NCI-H748 (cell line): ENCODE results near the gene TTLL5.
A peak's percentile ranks its signal among the peaks of the same experiment; 100 is the strongest.
"Not testable (repeated sequence)": the region's sequence is repeated elsewhere in the genome, so short reads cannot be mapped to it uniquely, and the experiment has no call there.

Experiments used
- DNase-seq: peaks from one replicate; lab custom pipeline; 2025; ENCODE audit not compliant: unreplicated experiment; lab: John Stamatoyannopoulos, UW

Gene TTLL5

DNA sequence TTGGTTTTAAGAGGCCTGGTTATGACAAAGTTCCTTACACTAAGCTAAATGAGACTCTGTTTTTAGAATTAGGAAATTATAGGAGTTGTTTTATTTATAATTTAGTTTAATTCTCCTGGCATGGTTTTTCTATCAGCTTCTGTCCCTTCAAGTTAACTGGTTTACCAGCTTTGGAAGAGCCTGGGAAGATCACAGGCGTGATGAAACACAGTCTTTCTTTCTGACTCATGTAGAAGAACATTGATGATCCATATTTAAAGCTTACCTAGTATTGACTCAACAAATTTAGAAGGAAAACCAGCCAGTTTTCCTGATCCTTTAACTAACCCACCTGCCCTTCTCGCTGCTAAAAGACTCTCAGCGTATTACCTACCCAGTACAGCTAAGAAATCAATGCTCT is 165.6 kb downstream of the TTLL5 start:
- no peak for DNase-seq

DNA sequence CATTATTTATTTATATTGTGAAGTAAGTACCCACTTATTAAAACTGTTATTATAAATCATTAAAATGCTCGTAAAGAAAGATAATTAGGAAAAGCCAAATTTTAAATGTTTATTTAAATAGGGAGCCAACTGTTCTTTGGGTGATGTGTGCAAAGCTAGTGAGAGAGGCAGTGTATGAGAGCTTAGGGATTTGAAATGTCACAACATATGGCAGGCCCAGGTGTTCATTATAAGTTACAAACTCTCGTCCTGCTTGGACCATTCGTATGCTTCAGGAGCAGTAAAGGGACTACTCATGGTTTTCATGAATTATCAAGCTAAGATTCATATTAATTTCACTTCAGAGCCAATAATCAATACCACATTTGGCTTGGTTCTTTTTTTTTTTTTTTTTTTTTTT is 166.3 kb downstream of the TTLL5 start:
- no peak for DNase-seq

DNA sequence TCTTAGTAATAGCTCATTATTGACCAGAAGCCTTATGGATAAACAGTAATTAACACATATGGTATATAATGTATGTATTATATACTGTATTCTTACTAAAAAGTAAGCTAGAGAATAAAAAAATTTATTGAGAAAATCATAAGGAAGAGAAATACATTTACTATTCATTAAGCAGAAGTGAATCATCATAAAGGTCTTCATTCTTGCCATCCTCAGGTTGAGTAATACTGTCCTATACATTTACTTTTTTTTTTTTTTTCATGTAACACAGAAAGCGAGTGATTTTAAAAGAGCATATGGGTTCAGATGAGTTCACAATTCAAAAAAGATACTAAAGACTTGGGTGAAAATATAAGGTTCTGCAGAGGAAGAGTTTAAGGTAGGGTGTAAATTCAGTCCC is 168.3 kb downstream of the TTLL5 start:
- no peak for DNase-seq

DNA sequence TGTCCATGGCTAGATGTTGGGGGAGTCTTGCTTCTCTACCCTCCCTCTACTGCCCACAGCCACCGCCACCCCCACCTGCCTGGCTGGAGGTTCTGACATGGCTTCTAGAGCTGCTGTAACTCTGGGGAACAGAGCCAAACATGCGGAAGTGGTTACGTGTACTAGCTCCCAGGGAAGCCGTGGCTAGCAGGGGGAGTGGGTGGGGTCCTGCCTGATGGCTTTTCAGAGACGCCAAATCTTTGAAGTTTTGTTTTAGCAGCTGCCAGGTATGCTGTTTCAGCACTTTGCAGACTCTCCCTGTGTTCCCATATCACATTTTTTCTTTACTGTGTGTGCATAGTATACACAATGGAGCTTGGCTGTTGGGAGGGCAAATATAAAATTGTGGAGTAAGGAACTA is 170.4 kb downstream of the TTLL5 start:
- peak; percentile 91 for DNase-seq

DNA sequence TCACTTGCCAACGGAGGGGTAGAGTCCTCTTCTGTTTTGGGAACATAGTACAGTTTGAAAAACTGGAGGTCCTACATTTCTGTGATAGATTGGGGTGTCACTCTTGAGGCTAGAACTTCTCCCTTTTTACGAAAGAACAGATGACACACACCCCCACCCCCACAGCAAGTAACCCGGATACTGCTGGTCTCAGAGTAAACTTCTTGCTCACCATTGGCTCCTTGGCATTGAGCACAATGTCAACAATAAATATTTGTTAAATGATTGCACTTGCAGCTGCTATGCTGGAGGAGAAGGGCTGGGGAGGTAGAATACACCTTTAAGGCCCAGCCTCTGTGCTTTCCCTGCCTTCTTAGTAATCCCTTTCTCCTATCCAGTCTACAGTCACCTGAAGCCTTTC is 170.9 kb downstream of the TTLL5 start:
- DNase-seq: peak; percentile 82

DNA sequence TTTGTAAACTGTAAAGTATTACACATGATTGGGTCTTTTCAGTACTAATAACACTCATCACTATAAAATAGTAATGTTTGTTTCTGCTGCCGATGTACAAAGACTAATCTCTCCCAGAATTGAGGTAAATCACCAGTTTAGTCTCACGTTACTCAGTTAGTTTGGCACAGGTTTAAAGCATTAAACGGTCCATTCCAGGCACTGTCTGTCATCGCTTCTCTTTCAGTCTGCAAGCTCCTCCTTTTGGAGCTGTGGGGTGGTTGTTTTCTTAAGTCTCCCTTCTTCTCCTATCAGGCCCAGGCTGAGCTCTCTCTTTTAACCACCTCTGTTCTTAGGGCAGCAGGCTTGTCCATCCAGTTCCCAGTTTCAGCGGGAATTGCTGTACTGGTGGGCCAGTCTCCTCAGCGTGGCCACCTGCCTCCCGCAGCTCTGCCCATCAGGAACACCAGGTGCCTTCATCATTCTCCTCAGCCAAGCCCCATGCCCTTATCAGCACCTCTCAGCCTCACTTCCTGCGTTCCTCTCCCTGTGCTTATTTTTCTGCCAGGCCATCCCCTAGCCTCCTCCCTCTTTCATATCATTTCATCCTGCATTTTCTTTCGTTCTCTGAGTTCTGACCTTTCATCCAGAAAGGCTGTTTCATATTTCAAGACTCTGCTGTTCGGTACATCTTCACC is 171.7 kb downstream of the TTLL5 start:
- peak; percentile 26 for DNase-seq

DNA sequence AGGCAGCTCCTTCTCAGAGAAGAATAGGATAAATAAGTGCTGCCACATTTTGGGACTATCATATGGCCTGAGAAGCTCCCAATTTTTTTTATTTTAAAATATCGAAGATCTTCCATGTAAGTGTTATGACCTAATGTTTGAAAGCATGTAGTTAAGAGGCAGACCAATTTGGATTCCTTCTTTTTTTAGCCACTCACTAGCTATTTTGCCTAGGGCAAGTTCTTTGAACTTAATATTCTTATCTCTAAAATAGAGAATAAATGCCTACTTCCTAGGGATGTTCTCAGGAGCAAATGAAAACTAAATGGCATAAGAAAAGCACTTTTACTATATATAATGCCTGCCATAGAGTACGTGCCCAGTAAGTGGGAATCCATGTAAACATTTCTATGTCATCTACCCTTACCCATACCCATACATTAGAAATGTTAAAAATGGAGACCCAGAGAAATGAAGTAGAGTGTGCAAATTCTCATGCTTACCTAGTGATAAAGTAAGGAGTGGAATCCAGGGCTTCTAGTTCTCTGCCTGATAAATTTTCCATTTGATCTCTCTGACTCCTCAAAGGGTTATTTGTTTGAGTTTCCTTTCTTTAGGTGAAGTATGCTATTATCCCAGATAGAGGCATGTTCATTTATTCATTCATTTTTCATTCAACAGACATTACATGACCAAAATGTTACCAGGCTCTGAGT is 172.4 kb downstream of the TTLL5 start:
- DNase-seq: no peak

DNA sequence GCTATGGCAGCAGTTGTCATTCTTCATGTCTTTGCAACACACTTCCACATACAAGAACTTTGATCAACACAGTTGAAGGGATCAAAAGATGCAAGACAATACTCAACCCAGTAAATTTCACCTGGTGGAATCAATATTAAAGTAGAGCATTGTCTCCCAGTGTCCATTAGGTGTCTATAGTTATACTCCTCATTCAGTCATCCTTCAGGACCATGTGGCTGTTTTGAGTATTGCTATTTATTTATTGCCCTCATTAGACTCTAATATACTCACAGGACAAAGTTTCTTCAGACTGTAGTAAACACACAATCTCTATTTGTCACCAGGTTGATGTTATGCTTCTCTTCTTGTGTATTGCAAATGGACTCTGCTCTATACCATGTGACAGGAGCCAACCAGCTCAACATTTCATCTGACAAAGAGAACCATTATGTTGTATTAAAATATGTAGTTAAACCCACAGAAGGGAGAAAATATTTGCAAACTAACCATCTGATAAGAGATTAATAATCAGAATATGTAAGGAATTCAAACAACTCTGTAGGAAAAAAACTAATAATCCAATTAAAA is 174.2 kb downstream of the TTLL5 start:
- DNase-seq: no peak

DNA sequence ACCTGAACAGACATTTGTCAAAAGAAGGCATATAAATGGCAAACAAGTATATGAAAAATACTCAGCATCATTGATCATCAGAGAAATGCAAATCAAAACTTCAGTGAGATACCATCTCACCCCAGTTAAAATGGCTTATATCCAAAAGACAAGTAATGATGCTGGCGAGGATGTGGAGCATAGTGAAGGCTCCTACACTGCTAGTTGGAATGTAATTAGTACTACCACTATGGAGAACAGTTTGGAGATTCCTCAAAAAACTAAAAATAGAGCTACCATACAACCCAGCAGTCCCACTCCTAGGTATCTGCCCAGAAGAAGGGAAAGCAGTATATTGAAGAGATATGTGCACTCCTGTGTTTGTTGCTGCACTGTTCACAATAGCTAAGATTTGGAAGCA is 174.7 kb downstream of the TTLL5 start:
- DNase-seq: no peak

DNA sequence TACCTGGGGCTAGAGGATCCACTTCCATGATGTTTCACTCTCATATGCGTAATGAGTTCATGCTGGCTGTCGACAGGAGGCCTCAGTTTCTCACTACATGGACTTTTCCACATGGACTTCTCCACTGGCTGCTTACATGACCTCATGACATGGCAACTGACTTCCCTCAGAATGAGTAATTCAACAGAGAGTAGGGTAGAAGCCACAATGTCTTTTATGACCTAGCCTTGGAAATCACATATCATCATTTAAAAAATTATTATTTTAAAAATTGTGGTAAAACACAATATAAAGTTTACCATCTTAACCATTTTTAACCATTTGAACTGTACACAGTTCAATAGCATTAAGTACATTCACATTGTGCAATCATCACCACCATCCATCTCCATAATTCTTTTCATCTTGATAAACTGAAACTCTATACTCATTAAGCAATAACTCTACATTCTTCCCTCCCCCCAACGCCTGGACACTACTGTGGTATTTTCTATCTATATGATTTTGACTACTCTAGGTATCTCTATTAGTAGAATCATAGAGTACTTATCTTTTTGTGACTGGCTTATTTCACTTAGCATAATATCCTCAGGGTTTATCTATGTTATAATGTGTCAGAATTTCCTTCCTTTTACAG is 176.2 kb downstream of the TTLL5 start:
- DNase-seq: no peak

DNA sequence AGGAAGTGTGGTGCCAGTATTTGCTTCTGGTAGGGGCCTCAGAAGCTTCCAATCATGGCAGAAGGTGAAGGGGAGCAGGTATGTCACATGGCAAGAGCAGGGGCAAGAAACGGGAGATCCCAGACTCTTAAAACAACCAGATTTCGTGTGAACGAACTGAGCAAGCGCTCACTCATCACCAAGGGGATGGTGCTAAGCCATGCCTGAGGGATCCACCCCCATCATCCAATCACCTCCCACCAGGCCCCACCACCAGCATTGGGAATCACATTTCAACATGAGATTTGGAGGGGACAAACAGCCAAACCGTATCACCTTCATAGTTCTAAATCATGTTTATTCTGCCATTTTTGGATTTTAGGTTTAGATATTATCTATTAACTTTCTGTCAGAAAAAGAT is 179.9 kb downstream of the TTLL5 start:
- no peak for DNase-seq

DNA sequence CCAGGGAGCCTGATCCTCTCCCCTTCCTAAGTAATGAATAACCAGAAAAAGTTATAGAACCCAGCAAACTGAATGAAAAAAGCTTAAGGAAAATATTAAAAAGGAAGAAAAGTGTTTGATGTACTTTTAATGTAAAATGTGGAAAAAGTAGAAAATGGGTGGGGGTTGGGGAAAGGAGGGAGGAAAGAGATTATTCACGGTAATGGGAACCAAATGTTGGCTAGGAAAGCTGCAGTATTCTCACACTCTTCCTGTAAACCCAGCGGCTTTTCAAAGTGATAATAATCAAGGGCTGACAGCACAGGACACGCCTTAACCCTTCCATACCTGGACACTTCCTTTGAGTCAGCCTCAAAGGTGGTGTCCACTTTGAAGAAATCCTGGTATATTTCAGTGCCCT is 181.5 kb downstream of the TTLL5 start:
- no peak for DNase-seq

DNA sequence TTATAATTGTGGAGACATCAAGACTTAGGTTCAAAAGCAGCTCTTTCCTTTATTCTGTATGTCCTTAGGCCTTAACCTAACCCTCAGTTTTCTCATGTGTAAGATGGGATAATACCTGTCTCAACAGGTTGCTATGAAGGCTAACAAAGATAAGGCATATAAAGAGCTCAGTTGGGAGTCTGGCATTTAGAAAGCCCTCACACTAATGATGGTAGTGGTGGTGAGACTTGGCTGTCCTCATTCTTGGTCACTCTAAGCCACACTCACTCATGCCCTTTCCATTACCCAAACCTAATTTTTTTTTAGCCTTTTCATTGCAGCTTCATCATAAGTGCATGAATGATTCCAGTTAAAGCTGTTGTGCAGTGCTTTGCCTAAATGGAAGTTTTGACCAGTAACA is 183.4 kb downstream of the TTLL5 start:
- DNase-seq: no peak

DNA sequence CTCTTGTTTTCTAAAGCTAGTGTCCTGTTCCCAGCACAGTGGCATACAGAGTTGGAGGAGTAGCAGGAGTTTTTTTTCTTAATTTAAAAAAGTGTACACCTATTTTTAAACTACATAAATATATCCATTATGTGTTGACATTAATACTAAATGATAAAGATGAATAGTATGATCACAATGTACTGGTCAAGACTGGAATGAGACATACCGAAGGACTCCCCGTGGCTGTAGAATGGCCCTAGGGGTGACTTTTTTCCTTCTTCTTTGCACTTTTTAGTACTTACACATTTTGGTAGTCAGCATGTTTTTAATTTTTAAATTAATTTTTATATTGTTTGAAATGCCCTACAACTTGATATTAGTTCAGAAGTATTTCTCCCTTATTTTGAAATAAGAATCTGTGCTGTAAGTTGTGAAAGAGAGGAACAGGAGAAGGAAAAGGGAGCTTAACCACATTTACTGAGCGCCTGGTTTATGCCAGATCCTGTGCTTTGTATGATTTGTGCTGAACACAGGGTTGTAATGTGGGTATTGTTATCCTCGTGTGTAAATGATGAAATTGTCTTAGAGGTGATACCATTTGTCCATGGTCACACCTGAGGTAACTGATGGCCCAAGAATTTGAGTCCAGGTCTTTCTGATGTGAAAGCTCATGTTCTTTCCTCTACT is 184.2 kb downstream of the TTLL5 start:
- DNase-seq: no peak

DNA sequence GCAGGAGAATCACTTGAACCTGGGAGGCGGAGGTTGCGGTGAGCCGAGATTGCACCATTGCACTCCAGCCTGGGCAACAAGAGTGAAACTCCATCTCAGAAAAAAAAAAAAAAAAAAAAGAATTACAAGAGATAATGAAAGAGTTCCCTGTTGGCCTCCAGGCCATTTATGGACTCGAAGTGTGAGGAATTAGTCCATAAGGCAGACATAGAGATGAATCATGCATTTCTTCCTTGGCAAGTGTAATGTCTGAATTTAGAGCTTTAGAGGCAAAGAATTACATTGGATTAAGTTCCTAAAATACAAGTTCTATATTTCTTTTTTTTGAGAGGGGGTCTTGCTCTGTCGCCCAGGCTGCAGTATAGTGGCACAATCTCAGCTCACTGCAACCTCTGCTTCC is 185.6 kb downstream of the TTLL5 start:
- DNase-seq: not testable (repeated sequence)

DNA sequence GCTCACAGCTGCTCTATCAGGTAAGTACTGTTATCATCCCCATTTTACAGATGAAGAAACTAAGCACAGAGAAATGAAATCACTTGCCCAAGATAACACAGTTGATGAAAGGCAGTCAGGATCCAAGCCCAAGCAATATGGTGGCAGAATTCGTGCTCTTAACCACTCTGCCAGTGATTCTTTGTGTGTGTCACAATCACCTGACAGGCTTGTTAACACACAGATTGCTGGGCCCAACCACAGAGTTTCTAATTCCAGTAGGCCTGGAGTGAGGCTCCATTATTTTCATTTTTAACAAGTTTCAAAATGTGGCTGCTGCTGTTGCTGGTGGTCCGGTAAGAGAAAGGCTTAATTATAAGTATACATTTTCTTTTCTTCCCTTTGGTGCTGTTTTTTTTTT is 186.5 kb downstream of the TTLL5 start:
- DNase-seq: no peak

DNA sequence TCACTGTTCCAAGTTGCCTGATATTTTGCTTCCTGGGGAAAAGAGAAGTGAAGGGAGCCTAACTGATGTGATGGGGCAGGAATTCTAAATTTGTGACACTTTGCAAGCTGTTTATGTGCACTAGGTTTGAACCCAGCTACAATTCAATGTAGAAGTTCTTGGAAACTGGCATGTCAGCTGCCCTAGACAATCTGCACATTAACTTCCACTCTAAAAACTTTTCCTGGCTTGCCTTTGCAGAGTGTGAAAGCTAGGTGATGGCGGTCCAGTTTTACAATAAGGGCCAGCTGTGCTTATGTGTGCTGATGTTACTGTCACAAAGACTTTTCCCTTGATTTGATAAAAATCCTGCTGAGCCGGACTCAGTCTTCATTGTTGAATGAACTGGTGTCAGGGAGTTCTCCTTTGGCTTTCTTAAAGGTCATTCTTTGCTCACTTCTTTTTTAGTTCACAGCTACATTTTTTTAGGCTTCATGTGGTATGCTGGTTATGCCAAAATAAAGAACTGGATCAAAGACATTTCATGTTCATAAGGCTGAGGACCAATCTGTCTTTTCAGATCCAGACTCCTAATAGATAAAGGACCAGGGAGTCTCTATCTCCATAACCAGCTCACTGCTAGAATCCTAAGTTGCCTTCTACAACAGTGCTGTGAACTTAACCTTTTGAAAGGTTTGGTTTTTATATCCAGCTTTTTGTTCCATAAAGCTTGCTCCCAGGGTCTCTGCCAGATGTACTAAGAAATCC is 187.3 kb downstream of the TTLL5 start:
- no peak for DNase-seq

DNA sequence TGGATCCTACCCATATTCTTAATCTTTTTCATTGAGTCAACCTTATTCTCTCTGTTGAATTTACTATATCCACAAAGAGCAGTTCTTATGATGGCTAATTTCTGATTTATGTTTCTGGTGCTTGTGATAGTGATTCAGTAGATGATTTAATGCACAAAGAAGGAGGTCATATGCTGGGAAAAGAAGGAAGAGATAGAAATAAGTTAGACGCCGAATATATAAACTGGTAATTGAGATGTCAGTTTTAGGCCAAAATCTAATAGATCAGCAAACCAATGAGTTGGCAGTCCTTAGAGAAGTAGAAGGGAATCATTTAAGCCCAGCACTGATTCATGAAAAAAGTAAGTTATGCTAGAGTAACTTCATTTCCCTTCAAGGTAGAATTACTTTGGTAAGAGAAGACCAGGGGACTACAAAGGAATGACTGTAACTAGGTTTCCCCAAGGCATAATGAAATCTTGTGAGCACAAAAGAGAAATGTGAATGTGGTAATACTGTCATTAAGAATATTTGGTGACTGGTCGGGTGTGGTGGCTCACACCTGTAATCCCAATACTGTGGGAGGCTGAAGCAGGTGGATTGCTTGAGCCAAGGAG is 188.4 kb downstream of the TTLL5 start:
- DNase-seq: no peak

DNA sequence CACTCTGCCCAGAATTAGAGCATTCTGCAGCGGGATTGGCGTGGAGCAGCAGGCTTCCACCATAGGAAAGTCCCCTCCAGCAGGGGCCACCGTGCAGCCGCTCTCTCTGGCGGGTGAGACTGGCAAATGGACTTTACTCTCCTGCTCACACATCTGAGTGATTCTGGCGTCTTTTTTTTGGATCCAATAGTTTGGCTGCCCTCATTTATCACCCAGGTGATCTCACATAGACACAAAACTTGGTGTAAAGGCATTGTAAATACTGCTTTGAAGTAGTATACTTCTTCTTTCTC is 190.5 kb downstream of the TTLL5 start:
- no peak for DNase-seq

DNA sequence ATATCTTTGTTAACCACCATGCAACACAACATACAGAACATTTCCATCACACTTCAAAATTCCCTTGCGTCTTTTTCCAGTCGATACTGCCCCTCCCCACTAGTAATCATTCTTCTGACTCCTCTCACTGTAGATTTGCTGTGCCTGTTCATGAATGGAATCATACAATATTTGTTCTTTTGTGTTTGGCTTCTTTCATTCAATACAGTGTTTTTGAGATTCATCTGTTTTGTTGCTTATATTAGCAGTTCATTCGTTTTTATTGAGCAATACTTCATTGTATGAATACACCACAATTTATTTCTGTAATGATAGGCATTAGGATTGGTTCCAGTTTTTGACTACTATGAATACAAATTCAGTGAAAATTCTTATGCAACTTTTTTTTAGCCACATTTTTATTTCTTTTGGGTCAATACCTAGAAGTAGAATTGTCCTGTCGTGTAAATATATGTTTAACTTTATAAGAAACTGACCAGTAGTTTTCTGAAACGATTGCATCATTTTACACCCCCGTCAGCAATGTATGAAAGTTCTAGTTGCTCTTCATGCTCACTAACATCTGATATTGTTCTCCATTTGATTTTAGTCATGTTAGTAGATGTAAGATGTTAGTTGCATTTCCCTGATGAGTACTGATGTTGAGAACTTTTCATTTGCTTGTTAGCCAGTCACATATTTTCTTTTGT is 193.2 kb downstream of the TTLL5 start:
- no peak for DNase-seq
